Ishikawa (cell line): ENCODE measurements around the gene SHISA9.

ENCODE experiments used
- CEBPB ChIP-seq: IDR thresholded peaks from 2 replicates; pipeline ENCODE4 v1.6.1; 2012
- CREB1 ChIP-seq: IDR thresholded peaks from 2 replicates; pipeline ENCODE4 v1.6.1; 2012; ENCODE audit warnings: low read depth
- EGR1 ChIP-seq: IDR thresholded peaks from 2 replicates; pipeline ENCODE4 v1.6.1; 2012
- EP300 ChIP-seq: IDR thresholded peaks from 2 replicates; pipeline ENCODE4 v1.6.1; 2012; ENCODE audit warnings: borderline replicate concordance
- FOXM1 ChIP-seq: IDR thresholded peaks from 2 replicates; pipeline ENCODE4 v1.6.1; 2012; ENCODE audit warnings: low read depth, borderline replicate concordance
- MAX ChIP-seq: IDR thresholded peaks from 2 replicates; pipeline ENCODE4 v1.6.1; 2012
- NFIC ChIP-seq: IDR thresholded peaks from 2 replicates; pipeline ENCODE4 v1.6.1; 2012
- RAD21 ChIP-seq: IDR thresholded peaks from 2 replicates; pipeline ENCODE4 v1.6.1; 2012; ENCODE audit warnings: low read depth
- REST ChIP-seq: IDR thresholded peaks from 2 replicates; pipeline ENCODE4 v1.6.1; 2012; ENCODE audit warnings: low read depth, mild to moderate bottlenecking
- TAF1 ChIP-seq: IDR thresholded peaks from 2 replicates; pipeline ENCODE4 v1.6.1; 2012; ENCODE audit warnings: low read depth, mild to moderate bottlenecking
- TCF12 ChIP-seq: IDR thresholded peaks from 2 replicates; pipeline ENCODE4 v1.6.1; 2012; ENCODE audit warnings: low read depth
- TEAD4 ChIP-seq: IDR thresholded peaks from 2 replicates; pipeline ENCODE4 v1.6.1; 2012
- USF1 ChIP-seq: IDR thresholded peaks from 2 replicates; pipeline ENCODE4 v1.6.1; 2012
- YY1 ChIP-seq: IDR thresholded peaks from 2 replicates; pipeline ENCODE4 v1.6.1; 2012; ENCODE audit warnings: low read depth
- ZBTB7A ChIP-seq: IDR thresholded peaks from 2 replicates; pipeline ENCODE4 v1.6.1; 2012; ENCODE audit warnings: low read depth

The SHISA9 gene

GRCh38 chr16:13157082-13157481 lies 255.7 kb downstream of the SHISA9 start:
- TF ChIP-seq CEBPB, result no peak

GRCh38 chr16:13158427-13158826 lies 257.0 kb downstream of the SHISA9 start:
- TF ChIP-seq CEBPB (no peak), REST (no peak), CREB1 (no peak), EP300 (no peak), USF1 (no peak), TCF12 (no peak), ZBTB7A (no peak), MAX (no peak), EGR1 (no peak), TEAD4 (no peak), TAF1 (no peak), RAD21 (no peak), FOXM1 (no peak), NFIC (no peak), YY1 (no peak)

- TF ChIP-seq RAD21 (no peak), TEAD4 (no peak), ZBTB7A (no peak), EGR1 (no peak), TAF1 (no peak)
Observed at GRCh38 chr16:13165024-13165423, 263.6 kb downstream of the SHISA9 start.

GRCh38 chr16:13168091-13168572 lies 266.7 kb downstream of the SHISA9 start:
- no peak for TF ChIP-seq REST
- TF ChIP-seq TAF1, result no peak
- peak; percentile 78 for TF ChIP-seq USF1
- TF ChIP-seq EGR1, result no peak

GRCh38 chr16:13171313-13171712 lies 269.9 kb downstream of the SHISA9 start:
- TF ChIP-seq REST, result no peak
- TF ChIP-seq YY1, result no peak
- no peak for TF ChIP-seq NFIC
- no peak for TF ChIP-seq EGR1

GRCh38 chr16:13176711-13177110 lies 275.3 kb downstream of the SHISA9 start:
- TF ChIP-seq FOXM1, result no peak
- no peak for TF ChIP-seq USF1
- no peak for TF ChIP-seq CREB1
- TF ChIP-seq EGR1, result no peak
- TF ChIP-seq CEBPB, result no peak
- TF ChIP-seq ZBTB7A, result no peak
- no peak for TF ChIP-seq TCF12
- TF ChIP-seq TEAD4, result no peak
- no peak for TF ChIP-seq TAF1
- no peak for TF ChIP-seq NFIC
- no peak for TF ChIP-seq REST
- no peak for TF ChIP-seq MAX
- TF ChIP-seq EP300, result no peak
- TF ChIP-seq YY1, result no peak
- TF ChIP-seq RAD21, result no peak
